ENCODE results near the gene PLXNB3. TPM values are rescaled to one million over a fixed set of nuclear protein-coding genes. Genes with fewer than 3 reads are reported as not detected.

Gene PLXNB3
- total RNA-seq, 1 donor from 2014 or later: 3.3 TPM

DNA sequence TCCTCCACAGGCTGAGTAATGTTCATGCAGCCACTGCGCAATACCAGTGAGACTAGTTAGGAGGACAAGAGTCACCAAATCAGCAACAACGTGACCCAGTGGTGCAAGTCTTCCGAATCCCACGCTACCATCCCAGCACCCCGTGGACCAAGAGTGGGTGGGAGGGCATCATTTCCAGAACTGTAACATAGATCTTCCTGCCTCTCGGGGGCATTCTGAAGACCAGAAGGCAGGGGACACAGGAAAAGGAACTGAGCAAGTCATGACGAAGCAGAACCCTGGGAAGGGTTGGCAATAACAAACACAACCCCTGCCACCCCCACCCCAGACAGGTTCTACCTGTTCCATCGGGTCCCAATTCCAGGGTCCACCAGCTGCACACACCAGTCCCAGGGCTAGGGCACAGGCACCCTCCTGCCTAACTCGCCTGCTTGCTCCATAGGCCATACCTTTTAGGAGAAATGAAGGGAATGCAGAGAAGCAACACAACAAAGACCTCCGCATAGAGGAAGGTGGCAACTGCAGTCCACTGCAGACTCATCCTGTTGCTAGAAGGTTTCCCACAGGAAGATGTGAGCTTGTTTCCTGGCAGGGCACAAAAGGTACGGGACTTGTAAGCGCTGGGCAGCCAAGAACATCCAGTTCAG, 41.2 kb upstream of the PLXNB3 start:
- intact Hi-C loops (cut with DNase I): no loop called here
- Histone ChIP-seq H3K9me3 (no peaks in the 10 kb centered on the region), H3K36me3 (peaks cover 32% of the 10 kb centered on the region), H3K4me3 (peak overlapping the region; percentile 68), H3K27ac (peak overlapping the region; percentile 85), H3K27me3 (no peaks in the 10 kb centered on the region), H3K4me1 (peaks cover 24% of the 10 kb centered on the region)
- no peak for ATAC-seq
- TF ChIP-seq, protein P1, sequence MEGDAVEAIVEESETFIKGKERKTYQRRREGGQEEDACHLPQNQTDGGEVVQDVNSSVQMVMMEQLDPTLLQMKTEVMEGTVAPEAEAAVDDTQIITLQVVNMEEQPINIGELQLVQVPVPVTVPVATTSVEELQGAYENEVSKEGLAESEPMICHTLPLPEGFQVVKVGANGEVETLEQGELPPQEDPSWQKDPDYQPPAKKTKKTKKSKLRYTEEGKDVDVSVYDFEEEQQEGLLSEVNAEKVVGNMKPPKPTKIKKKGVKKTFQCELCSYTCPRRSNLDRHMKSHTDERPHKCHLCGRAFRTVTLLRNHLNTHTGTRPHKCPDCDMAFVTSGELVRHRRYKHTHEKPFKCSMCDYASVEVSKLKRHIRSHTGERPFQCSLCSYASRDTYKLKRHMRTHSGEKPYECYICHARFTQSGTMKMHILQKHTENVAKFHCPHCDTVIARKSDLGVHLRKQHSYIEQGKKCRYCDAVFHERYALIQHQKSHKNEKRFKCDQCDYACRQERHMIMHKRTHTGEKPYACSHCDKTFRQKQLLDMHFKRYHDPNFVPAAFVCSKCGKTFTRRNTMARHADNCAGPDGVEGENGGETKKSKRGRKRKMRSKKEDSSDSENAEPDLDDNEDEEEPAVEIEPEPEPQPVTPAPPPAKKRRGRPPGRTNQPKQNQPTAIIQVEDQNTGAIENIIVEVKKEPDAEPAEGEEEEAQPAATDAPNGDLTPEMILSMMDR (IDR thresholded peaks at IDR 0.05): no peak
- peak; percentile 71 for DNase-seq

DNA sequence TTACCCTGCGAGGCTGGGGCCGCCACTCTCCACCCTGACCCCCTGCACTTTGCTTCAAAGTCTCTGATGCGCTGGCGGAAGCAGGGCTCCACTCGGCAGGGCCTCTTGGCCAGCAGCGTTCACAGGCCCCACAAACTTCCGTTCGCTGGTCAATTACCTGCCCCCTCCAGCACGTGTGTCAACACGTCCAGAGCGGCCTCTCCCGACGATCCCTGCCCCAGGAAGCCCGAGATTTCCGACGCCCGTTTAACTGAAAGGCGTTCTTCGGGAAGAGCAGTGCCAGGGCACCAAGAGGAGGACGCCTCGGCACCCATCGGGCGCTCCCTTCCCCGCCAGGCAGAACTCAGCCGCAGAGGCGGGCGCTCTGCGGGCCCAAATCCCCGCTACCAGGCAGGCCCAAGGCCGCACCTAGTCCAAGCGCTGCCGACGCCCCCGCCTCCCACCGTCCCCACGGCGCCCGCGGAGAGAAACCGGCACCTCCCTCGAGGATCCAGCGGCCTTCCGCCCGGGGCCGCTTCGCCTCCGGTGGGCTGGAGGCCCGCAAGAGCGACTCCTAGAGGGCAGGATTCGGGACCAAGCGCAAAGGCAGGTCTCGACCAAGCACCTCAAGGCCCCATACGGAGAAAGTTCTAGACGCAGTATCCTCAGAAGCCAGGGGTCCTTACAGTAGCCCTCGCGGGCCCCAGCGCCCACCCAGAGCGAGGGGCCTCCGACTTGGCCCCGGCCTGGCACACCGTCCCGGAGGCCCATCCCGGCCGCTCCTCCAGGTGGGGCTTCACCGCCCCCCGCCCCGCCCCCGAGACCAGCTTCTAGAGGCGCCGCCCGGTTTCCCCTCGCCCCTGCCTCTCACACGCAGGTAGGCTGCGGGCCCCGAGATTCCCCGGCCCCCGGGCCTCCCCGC, 40.4 kb upstream of the PLXNB3 start:
- Histone ChIP-seq H3K4me3 (peak overlapping the region; percentile 68), H3K27ac (peak overlapping the region; percentile 85), H3K9me3 (no peaks in the 10 kb centered on the region), H3K4me1 (peaks cover 27% of the 10 kb centered on the region), H3K27me3 (no peaks in the 10 kb centered on the region), H3K36me3 (peaks cover 24% of the 10 kb centered on the region)
- peak; percentile 0 for ATAC-seq
- peak; percentile 74 for DNase-seq
- TF ChIP-seq, protein P1 (IDR thresholded peaks at IDR 0.05): peak; percentile 23
- intact Hi-C loops (cut with DNase I): no loop called here

DNA sequence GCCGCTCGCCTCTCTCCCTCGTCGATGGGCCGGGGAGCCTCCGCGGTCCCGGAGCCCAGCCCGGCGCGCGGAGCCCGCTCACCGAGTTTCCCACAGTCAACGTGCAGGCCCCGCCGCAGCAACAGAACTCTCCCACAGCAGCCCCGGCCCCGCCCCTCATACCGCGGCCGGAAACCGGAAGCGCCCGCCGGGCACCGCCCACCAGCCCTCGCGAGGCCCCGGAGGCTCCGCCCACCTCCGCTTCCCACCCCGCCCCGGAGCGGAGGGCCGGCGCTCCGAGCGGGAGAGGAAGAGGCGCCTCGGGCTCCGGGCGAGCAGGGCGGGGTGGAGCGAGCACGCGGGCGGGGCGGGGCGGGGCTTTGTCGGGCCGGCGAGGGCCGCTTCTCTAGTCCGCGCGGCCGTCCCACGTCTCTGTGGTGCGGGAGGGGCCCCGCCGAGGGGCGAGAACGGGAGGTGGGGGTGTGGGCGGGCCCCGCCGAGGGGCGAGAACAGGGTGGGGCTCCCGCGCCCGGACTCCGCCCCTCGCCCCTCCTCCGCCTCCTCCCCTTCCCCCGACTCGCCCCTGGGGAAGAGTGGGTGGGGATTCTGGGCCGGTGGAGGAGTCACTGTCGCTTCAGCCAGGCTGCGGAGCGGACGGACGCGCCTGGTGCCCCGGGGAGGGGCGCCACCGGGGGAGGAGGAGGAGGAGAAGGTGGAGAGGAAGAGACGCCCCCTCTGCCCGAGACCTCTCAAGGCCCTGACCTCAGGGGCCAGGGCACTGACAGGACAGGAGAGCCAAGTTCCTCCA, 39.6 kb upstream of the PLXNB3 start, which contains the start of the genes ABCD1 and BCAP31:
Gene ABCD1 (plus strand): TSS at position 605 of the 787 bp plus-strand sequence. CDS start 411 bp downstream, outside the sequence.
Gene BCAP31 (minus strand): TSS at position 136 of the 787 bp plus-strand sequence. CDS start 1,143 bp downstream, outside the sequence.
- Histone ChIP-seq H3K4me1 (peaks cover 27% of the 10 kb centered on the region), H3K36me3 (peaks cover 17% of the 10 kb centered on the region), H3K27me3 (no peaks in the 10 kb centered on the region), H3K27ac (peak within 1 kb of the TSS; percentile 85), H3K9me3 (no peaks in the 10 kb centered on the region), H3K4me3 (peak within 1 kb of the TSS; percentile 68)
- intact Hi-C loops (cut with DNase I): no loop called here
- TF ChIP-seq, protein P1 (IDR thresholded peaks at IDR 0.05): no peak
- peak; percentile 86 for ATAC-seq
- DNase-seq: peak; percentile 94

DNA sequence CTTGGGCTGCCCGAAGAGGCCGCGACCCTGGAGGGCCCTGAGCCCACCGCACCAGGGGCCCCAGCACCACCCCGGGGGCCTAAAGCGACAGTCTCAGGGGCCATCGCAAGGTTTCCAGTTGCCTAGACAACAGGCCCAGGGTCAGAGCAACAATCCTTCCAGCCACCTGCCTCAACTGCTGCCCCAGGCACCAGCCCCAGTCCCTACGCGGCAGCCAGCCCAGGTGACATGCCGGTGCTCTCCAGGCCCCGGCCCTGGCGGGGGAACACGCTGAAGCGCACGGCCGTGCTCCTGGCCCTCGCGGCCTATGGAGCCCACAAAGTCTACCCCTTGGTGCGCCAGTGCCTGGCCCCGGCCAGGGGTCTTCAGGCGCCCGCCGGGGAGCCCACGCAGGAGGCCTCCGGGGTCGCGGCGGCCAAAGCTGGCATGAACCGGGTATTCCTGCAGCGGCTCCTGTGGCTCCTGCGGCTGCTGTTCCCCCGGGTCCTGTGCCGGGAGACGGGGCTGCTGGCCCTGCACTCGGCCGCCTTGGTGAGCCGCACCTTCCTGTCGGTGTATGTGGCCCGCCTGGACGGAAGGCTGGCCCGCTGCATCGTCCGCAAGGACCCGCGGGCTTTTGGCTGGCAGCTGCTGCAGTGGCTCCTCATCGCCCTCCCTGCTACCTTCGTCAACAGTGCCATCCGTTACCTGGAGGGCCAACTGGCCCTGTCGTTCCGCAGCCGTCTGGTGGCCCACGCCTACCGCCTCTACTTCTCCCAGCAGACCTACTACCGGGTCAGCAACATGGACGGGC, 38.8 kb upstream of the PLXNB3 start:
- H3K9me3 ChIP-seq: no peaks in the 10 kb centered on the region
- H3K4me3 ChIP-seq: peak overlapping the region; percentile 68
- peaks cover 27% of the 10 kb centered on the region for H3K4me1 ChIP-seq
- ATAC-seq (no peak), DNase-seq (no peak)
- intact Hi-C loops (cut with DNase I): no loop called here
- TF ChIP-seq, protein P1 (IDR thresholded peaks at IDR 0.05): no peak
- no peaks in the 10 kb centered on the region for H3K27me3 ChIP-seq
- peak overlapping the region; percentile 85 for H3K27ac ChIP-seq
- peaks cover 9% of the 10 kb centered on the region for H3K36me3 ChIP-seq
